ENCODE results near the gene TMEM221.

The TMEM221 gene

GRCh38 chr19:17404621-17405249 is 43.7 kb downstream of the TMEM221 start:
- DNase-seq: peak in 1 of 2 donors; percentile 39

DNA sequence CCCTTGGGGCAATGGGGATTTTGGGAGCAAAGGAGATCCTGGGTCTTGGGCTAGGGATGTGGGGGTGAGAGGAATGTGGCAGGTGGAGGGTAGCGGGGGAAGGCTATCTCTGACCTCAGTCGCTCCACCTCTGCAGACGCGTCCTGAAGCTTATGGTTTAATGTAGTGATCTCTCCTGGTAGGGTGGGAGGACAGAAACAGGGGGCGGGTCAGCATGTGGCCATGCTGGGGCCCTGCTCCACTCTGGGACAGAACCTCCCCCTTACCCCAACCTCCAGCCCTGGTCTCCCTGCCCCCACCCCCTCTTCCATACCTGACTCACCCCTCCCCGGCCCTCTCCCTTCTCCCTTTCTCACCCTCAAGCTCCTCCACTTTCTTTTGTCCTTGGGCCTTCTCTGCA is 44.5 kb downstream of the TMEM221 start:
- DNase-seq: peak in 1 of 2 donors; percentile 30

DNA sequence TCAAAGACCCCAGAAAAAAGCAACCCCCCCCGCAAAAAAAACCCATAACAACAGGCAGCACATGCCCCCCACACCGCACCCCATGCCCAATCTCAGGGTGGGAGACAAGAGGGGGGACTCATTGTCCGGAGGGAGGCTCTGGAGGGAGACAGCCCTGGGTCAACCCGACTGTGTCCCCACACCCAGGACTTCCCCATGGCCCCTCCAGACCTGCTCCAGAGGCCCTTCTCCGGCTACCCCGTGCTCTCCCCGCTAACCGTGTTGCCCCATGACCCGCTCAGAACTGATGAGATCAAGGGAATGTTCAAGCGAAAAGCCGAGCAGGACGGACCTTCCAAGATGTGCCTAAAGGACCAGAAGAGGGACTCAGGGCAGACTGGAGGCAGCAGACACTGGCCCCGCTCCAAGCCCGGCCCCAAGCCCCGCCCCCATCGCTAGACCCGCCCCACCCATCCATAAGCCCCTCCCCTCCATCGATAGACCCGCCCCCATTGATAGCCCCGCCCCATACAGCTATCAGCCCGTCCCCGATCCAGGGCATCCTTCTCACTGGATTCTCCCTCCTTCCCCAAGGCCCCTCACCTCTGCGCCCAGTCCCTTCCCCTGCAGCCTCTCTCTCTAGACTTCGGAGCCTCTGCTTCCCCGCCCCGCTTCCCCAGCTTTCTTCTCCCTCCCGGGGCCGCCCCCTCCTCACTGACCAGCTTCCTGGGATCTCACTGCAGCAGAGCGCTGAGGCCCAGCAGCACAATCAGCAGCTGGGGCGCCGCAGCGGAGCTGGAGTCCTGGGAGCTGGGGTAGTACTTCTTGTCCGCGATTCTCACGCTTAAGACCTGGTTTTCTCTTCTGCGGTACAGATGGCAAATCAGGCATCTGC is 45.2 kb downstream of the TMEM221 start:
- DNase-seq: peak; percentile 37 to 55

DNA sequence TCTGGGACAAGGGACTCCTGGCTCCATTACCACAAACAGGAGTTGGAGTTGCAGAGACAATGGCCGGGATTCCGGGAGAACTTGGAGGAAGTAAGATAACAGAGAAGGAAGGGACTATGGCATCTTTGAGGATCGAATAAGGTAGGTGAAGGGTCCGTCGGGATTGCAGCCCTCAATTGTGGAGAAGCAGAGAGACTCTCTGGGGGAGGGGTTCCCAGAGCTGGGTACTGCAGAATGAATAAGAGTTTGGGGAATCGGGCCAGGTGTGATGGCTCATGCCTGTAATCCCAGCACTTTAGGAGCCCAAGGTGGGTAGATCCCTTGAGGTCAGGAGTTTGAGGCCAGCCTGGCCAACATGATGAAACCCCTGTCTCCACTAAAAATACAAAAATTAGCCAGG is 46.8 kb downstream of the TMEM221 start:
- DNase-seq: no peak

DNA sequence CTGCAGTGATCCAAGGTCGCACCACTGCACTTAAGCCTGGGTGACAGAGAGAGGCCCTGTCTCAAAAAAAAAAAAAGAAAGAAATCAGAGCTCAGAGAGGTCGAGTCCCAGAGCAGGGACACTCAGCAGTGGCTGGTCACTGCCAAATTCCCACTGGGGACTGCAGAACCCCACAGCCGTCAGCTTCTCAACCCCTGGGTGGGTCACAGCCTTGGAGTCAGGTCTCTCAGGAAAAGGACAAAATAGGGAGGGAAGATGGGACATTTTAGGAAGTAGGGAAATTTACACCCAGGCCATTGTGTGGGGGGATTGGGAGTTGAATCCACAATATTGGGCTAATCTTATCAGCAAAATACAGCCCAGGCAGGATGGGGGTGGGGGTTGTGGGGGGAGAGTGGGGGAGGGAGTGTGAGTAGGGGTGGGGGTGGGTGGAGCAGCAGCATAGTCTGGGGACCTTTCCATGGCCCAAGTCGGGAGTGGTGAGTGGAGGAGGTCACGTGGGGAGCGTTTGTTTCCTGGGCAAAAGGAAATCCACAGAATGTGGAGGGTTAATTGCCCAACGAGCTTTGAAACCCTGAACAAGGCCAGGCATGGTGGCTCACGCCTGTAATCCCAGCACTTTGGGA is 49.5 kb downstream of the TMEM221 start:
- no peak for DNase-seq

GRCh38 chr19:17394891-17395415 is 53.5 kb downstream of the TMEM221 start:
- peak; percentile 24 to 79 for DNase-seq

DNA sequence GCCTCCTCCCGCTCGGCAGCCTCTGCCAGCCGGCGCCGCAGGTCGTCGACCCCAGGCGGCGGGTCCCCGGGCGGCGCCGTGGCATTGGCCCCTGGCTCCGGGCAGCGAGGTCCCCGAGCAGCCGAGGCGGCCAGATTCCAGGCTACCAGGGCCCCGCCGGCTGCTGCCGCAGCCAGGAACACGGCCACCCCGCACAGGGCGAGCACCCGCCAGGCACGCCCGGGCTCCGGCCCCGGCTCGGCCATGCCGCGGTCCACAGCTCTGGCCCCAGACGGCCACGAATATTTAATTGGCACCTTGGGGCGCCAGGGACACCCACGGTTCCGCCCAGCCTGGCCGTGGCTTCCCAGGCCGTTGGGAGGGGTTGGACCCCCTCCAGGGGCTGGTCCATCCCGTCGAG is 54.6 kb downstream of the TMEM221 start, which contains the start of gene CCDC194:
TSS of gene CCDC194 (minus strand) at position 283 of the 400 bp plus-strand sequence. CDS start at position 245, 38 bp downstream.
- DNase-seq: no peak

DNA sequence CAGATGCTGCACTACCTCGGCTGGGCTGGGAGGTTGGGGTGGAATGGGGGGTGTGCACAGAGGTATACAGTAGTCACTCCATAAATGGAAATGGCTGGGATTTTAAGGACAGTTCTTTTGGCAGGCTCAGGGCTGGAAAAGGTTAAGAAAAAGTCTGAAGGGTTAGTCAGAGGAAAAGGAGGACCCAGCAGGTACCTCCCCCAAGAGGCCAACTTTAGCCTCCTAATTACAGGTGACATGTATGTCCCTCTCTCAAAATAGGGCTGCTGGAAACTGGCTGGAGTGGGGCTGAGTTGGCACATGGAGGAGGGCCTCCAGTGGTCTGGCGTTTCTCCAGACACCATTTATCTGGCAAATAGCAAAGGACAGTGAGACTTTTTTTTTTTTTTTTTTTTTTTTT is 55.5 kb downstream of the TMEM221 start:
- DNase-seq: no peak

GRCh38 chr19:17391371-17392151 is 56.9 kb downstream of the TMEM221 start:
- no peak for DNase-seq

DNA sequence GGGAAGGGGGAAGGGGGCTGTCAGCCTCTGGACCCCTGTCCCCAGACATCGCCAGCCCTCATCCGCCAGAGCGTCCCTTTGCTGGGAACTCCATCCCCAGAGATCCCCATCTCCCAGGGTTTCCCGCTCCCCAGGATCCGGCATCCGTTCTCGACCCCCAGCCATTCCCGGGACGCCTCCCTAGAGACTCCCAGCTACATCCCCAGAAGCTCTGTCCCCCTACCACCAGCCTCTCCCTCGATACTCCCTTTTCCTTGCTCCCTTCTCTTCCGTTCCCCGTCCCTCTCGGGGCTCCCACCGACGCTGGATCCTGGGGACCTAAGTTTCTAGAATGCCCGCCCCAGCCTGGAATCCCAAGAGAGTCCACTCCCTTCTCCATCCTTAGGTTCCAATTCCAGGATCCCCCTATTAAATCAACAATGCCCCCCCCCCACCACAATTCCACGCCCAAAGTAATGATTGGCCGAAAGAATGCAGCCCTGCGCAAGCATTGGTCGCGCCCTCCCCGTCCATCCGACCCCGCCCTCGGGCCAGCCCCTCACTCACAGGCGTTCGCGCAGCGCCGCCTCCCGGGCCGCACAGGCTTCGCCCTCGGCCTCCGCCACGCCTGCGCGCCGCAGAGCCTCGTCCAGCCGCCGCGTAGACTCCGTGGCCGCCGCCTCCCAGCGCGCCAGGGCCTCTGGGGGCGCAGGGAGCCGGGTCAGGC is 57.6 kb downstream of the TMEM221 start:
- DNase-seq: peak; percentile 86 to 87

- DNase-seq: no peak
Observed at GRCh38 chr19:17389957-17390664, 58.4 kb downstream of the TMEM221 start.

GRCh38 chr19:17389288-17389687 is 59.2 kb downstream of the TMEM221 start:
- no peak for DNase-seq

GRCh38 chr19:17385878-17386611 is 62.4 kb downstream of the TMEM221 start:
- DNase-seq: peak; percentile 57 to 68

Data from CD4-positive, alpha-beta T cell treated with Interferon alpha-2 for 1 hour (primary cell).